Skeletal muscle tissue (tissue), 4 donors: ENCODE data around the gene PHYHD1. TPM values are rescaled to one million over a fixed set of nuclear protein-coding genes. Genes with fewer than 3 reads are reported as not detected.

Experiments used
- H3K27ac ChIP-seq: one replicate; pipeline ENCODE4 v1.7.0; 2013; ENCODE audit warnings: mild to moderate bottlenecking, low read depth, low read length, inconsistent platforms
- H3K27me3 ChIP-seq, 3 donors: one replicate each; pipeline ENCODE4 v1.7.0; 2013; ENCODE audit warnings: low read length in 3 of 3; ENCODE audit not compliant: control insufficient read depth in 3 of 3, insufficient read depth in 3 of 3
- H3K36me3 ChIP-seq, 3 donors: one replicate each; pipeline ENCODE4 v1.7.0; 2013; ENCODE audit warnings: low read length in 3 of 3; ENCODE audit not compliant: control insufficient read depth in 3 of 3, insufficient read depth in 3 of 3
- H3K4me1 ChIP-seq, 3 donors: one replicate each; pipeline ENCODE4 v1.7.0; 2013; ENCODE audit warnings: low read length in 3 of 3, mild to moderate bottlenecking in 3 of 3; ENCODE audit not compliant: control insufficient read depth in 3 of 3, insufficient read depth in 3 of 3
- H3K4me3 ChIP-seq, 3 donors: one replicate each; pipeline ENCODE4 v1.7.0; 2013; ENCODE audit warnings: low read length in 3 of 3
- H3K9ac ChIP-seq, 3 donors: one replicate each; pipeline ENCODE4 v1.7.0; 2013; ENCODE audit warnings: low read length in 3 of 3, mild to moderate bottlenecking in 3 of 3, moderate library complexity in 2 of 3, low read depth in 1 of 3
- H3K9me3 ChIP-seq, 3 donors: one replicate each; pipeline ENCODE4 v1.7.0; 2013; ENCODE audit warnings: low read length in 3 of 3; ENCODE audit not compliant: control insufficient read depth in 3 of 3
- total RNA-seq: library from RNA; depleted of rRNA; stranded (reverse); fragments of >200 nt; gene quantifications from one replicate; pipeline ENCODE4 v1.2.3, GENCODE V29; 2014
- donor health status: Osteomylitis.

The PHYHD1 gene
- total RNA-seq = 17.7 TPM

DNA sequence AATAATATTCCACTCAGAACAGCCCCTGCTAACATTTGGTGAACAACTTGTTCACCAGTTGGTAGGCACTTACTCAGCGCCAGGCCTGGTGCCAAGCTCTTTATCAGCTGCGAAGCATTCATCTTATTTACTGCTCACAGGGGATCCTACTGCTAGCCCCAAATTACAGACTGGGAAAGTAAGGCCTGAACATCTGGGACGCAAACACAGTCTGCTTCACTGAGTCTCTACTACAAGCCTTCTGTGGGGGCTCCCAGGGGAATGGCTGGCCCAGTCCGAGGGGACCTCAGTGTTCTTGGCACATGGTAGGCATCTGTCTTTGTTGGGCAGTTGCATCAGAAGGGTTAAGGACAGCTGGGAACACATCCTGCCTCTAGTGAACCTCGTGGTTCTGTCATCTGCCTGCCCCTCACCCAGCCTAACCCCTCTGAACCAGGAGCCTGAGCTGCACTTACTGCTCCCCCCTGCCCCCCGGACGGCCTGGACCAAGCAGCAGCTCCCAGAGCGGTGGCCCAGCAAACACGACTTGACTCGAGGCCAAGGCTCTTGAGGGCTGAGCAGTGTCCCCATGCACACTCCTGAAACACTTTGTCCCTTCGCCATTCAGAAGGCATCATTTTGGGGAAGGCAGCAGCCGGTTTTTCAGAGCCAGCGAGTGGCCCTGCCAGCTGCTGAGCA lies at the start of gene PHYHD1:
TSS of gene PHYHD1 (plus strand) at position 602 of the 678 bp plus-strand sequence. CDS start 1,342 bp downstream, outside the sequence.
- Histone ChIP-seq H3K36me3 (peaks cover 6 to 13% (median 12%) of the 10 kb centered on the region in 3 donors), H3K4me3 (peak within 1 kb of the TSS; percentile 57 to 77 (median 67)), H3K4me1 (peaks cover 33 to 39% (median 35%) of the 10 kb centered on the region in 3 donors), H3K9ac (peak within 1 kb of the TSS; percentile 68 to 86 (median 85)), H3K9me3 (no peaks in the 10 kb centered on the region), H3K27me3 (no peaks in the 10 kb centered on the region), H3K27ac (peak within 1 kb of the TSS; percentile 67)

- H3K27ac ChIP-seq = no peak overlapping the region
- H3K27me3 ChIP-seq = no peaks in the 10 kb centered on the region
- peaks cover 18 to 31% (median 19%) of the 10 kb centered on the region in 3 donors for H3K4me1 ChIP-seq
- H3K4me3 ChIP-seq = no peak overlapping the region
- H3K9ac ChIP-seq = no peak overlapping the region
- no peaks in the 10 kb centered on the region for H3K36me3 ChIP-seq
- no peaks in the 10 kb centered on the region for H3K9me3 ChIP-seq
These were observed 42.9 kb upstream of the PHYHD1 start for GRCh38 chr9:128877852-128878251.

DNA sequence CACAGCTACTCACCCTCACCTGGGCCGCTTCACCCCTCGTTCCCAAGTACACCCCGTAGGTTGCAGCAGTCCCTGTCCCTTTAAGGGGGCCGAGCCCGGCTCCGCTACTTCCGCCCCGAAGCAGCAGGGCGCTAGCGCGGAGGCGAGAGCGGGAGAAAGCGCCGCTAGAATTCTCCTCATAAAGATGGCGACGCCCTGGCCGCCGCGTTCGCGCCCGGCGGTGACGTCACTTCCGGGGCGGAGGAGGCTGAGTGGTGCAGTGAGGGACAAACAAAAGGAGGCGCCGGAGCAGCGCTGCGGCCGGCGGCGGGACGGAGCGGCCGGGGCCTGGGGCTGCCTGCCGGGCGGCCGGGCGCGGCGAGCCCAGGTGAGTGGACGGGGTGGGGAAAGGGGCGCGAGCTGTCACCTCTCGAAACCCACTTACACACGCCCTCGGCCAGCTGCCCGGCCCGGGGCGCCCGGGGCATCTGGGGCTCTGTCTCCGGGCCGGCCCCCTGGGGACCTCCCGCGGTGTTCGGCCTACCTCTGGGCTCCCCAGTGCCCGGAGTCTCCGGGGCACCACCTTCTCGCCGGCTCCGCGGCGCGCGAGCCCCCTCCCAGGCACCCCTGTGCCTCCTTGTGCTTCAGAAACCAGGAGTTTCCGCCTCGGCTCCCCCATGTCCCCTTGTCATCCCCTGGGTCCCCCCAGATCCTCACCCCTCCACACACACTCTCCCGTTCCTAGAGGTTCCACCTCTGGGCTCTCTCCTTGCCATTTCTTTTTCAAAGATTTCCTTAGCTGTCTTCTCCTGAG lies 38.7 kb upstream of the PHYHD1 start, which contains the start of the genes KYAT1 and LRRC8A:
TSS of gene KYAT1 (minus strand) at position 67 of the 793 bp plus-strand sequence. CDS start 36,545 bp downstream, outside the sequence.
TSS of gene LRRC8A (plus strand) at position 250 of the 793 bp plus-strand sequence. CDS start 25,032 bp downstream, outside the sequence.
- no peaks in the 10 kb centered on the region for H3K9me3 ChIP-seq
- peak within 1 kb of the TSS; percentile 97 for H3K4me3 ChIP-seq
- peaks cover 33 to 58% (median 41%) of the 10 kb centered on the region in 3 donors for H3K4me1 ChIP-seq
- peaks cover 9 to 12% (median 10%) of the 10 kb centered on the region in 3 donors for H3K36me3 ChIP-seq
- peak within 1 kb of the TSS; percentile 82 to 95 (median 93) for H3K9ac ChIP-seq
- H3K27ac ChIP-seq = peak within 1 kb of the TSS; percentile 93
- no peaks in the 10 kb centered on the region for H3K27me3 ChIP-seq

- Histone ChIP-seq H3K4me3 (peak overlapping the region; percentile 80 to 97 (median 95)), H3K27me3 (no peaks in the 10 kb centered on the region), H3K36me3 (peaks cover 9 to 12% (median 10%) of the 10 kb centered on the region in 3 donors), H3K9ac (peak overlapping the region; percentile 79 to 95 (median 93)), H3K4me1 (peaks cover 33 to 60% (median 42%) of the 10 kb centered on the region in 3 donors), H3K27ac (peak overlapping the region; percentile 93), H3K9me3 (no peaks in the 10 kb centered on the region)
These were observed 37.8 kb upstream of the PHYHD1 start for GRCh38 chr9:128882677-128883603.

DNA sequence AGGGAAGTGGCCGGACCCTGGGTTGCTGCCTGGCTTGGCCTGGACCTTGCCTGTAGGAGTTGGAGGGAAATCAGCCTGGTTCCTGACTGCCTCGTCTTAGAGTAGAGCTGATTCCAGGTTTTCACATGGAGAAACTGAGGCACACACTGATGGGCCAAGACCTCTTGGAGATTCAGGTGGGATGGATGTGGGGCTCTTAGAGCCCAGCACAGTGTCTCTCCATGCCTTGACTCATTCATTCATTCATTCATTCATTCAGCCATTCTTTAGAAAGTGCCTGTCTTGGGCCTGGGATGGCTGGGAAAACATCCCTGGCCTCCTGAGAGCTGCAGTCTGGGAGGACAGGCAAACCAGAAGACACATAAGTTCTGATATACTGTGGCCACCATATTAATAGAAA lies 36.6 kb upstream of the PHYHD1 start:
- no peaks in the 10 kb centered on the region for H3K9me3 ChIP-seq
- H3K9ac ChIP-seq = peak overlapping the region in 2 of 3 donors; percentile 8 to 15
- H3K36me3 ChIP-seq = peaks cover 17 to 20% (median 18%) of the 10 kb centered on the region in 3 donors
- H3K27ac ChIP-seq = no peak overlapping the region
- H3K27me3 ChIP-seq = no peaks in the 10 kb centered on the region
- H3K4me1 ChIP-seq = peaks cover 29 to 66% (median 46%) of the 10 kb centered on the region in 3 donors
- peak overlapping the region in 2 of 3 donors; percentile 7 to 45 for H3K4me3 ChIP-seq

DNA sequence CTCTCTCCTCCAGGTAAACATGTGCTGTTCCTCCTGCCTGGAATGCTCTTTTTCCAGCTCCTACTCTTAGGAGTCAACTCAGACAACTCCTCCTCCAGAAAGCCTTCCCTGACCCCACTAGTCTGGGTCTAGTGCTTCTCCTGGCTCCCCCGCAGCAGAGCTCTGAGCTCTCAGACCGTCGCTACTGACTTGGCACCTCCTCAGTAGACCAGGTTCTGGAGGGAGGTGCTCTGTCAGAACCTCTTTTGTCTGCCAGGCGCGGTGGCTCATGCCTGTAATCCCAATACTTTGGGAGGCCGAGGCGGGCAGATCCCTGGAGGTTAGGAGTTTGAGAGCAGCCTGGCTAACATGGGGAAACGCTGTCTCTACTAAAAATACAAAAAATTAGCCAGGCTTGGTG lies 35.4 kb upstream of the PHYHD1 start:
- Histone ChIP-seq H3K4me3 (no peak overlapping the region), H3K27me3 (no peaks in the 10 kb centered on the region), H3K27ac (no peak overlapping the region), H3K36me3 (peaks cover 18 to 20% (median 20%) of the 10 kb centered on the region in 3 donors), H3K9me3 (no peaks in the 10 kb centered on the region), H3K9ac (peak overlapping the region in 1 of 3 donors; percentile 25), H3K4me1 (peaks cover 23 to 57% (median 41%) of the 10 kb centered on the region in 3 donors)

GRCh38 chr9:128885798-128886197 lies 35.0 kb upstream of the PHYHD1 start:
- Histone ChIP-seq H3K27me3 (no peaks in the 10 kb centered on the region), H3K9me3 (no peaks in the 10 kb centered on the region), H3K27ac (no peak overlapping the region)

GRCh38 chr9:128886211-128886891 lies 34.4 kb upstream of the PHYHD1 start:
- H3K9ac ChIP-seq = peak overlapping the region in 1 of 3 donors; percentile 20
- H3K27ac ChIP-seq = no peak overlapping the region
- peaks cover 18 to 20% (median 20%) of the 10 kb centered on the region in 3 donors for H3K36me3 ChIP-seq
- peaks cover 19 to 54% (median 40%) of the 10 kb centered on the region in 3 donors for H3K4me1 ChIP-seq
- H3K4me3 ChIP-seq = no peak overlapping the region
- H3K27me3 ChIP-seq = no peaks in the 10 kb centered on the region
- H3K9me3 ChIP-seq = no peaks in the 10 kb centered on the region

More at GRCh38 chr9:128885798-128886197, 35.0 kb upstream of the PHYHD1 start:
- Histone ChIP-seq H3K4me1 (peaks cover 20 to 53% (median 40%) of the 10 kb centered on the region in 3 donors), H3K36me3 (peaks cover 18 to 20% (median 20%) of the 10 kb centered on the region in 3 donors), H3K9ac (peak overlapping the region in 1 of 3 donors; percentile 20), H3K4me3 (no peak overlapping the region)
